ENCODE results near the gene IGFL1.
"Not testable (repeated sequence)": the region's sequence is repeated elsewhere in the genome, so short reads cannot be mapped to it uniquely, and the experiment has no call there.

Gene IGFL1

GRCh38 chr19:46273931-46274330 lies 44.4 kb downstream of the IGFL1 start:
- not testable (repeated sequence) for DNase-seq

GRCh38 chr19:46279177-46279576 lies 49.6 kb downstream of the IGFL1 start:
- no peak for DNase-seq
